Gastrocnemius medialis (tissue), 4 donors: Measurements from ENCODE around the gene RB1. TPM values are rescaled to one million over a fixed set of nuclear protein-coding genes. Genes with fewer than 3 reads are reported as not detected.

ENCODE experiments used
- ATAC-seq, 2 donors: fragments of 150-250 bp; one replicate each; pipeline ENCODE4 v1.9.1; 2016
- DNase-seq, 2 donors: peaks; one replicate each; pipeline ENCODE4 v3.0.0-alpha.2; 2019
- H3K27ac ChIP-seq, 4 donors: fragments of 200-600 bp; sonication (generic); 1 replicate in 1 of 4; 2 replicates in 3 of 4; pipeline ENCODE4 v1.5.1; 2016 to 2018; ENCODE audit warnings: mild to moderate bottlenecking in 2 of 4, moderate library complexity in 1 of 4
- H3K27me3 ChIP-seq, 3 donors: fragments of 200-600 bp; sonication (generic) in 2 of 3; 1 replicate in 1 of 3; 2 replicates in 2 of 3; pipeline versions ENCODE4 v1.5.1 to v1.6.0; 2016 to 2019; ENCODE audit warnings: mild to moderate bottlenecking in 1 of 3, moderate library complexity in 1 of 3
- H3K36me3 ChIP-seq, 2 donors: fragments of 200-600 bp; sonication (generic) in 1 of 2; one replicate each; pipeline ENCODE4 v1.5.1; 2017 to 2018
- H3K4me1 ChIP-seq, 2 donors: fragments of 200-600 bp; sonication (generic) in 1 of 2; one replicate each; pipeline ENCODE4 v1.5.1; 2016 to 2017; ENCODE audit warnings: mild to moderate bottlenecking in 2 of 2
- H3K4me3 ChIP-seq, 4 donors: fragments of 200-600 bp; sonication (generic) in 3 of 4; 1 replicate in 1 of 4; 2 replicates in 3 of 4; pipeline ENCODE4 v1.5.1; 2016 to 2019; ENCODE audit warnings: mild to moderate bottlenecking in 2 of 4
- H3K9me3 ChIP-seq, 3 donors: fragments of 200-600 bp; sonication (generic) in 2 of 3; 1 replicate in 1 of 3; 2 replicates in 2 of 3; pipeline ENCODE4 v1.5.1; 2016 to 2019
- CTCF ChIP-seq, 5 experiments: fragments of 450-650 bp in 3 of 5; fragments of 200-600 bp in 2 of 5; sonication (generic) in 2 of 5; IDR thresholded peaks in 4 of 5; conservative IDR thresholded peaks in 1 of 5; 1 replicate in 4 of 5; 2 replicates in 1 of 5; pipeline ENCODE4 v1.5.1; 2016 to 2019; ENCODE audit warnings: antibody characterized with exemption in 5 of 5, mild to moderate bottlenecking in 3 of 5, moderate library complexity in 3 of 5
- POLR2A ChIP-seq, 2 donors: fragments of 450-650 bp; IDR thresholded peaks; one replicate each; pipeline ENCODE4 v1.6.1; 2017; ENCODE audit warnings: antibody characterized with exemption in 2 of 2, mild to moderate bottlenecking in 2 of 2, moderate library complexity in 2 of 2
- in situ Hi-C, 4 donors: fragments of 200-750 bp; cut with MboI; loops; one replicate each; pipeline versions ENCODE4 v1.15.0 to v1.8.0; 2017; ENCODE audit warnings: low sequenced_read_pairs in 4 of 4
- intact Hi-C: fragments of 100-400 bp; cut with DNase I; formaldehyde crosslinking; loops from one replicate; pipeline ENCODE4 v1.15.1; 2023; ENCODE audit warnings: low total_unique reads
- total RNA-seq, 4 donors: library from RNA; depleted of rRNA; stranded (reverse); fragments of >200 nt; gene quantifications; one replicate each; pipeline versions ENCODE4 v1.1.0 to v1.2.3, GENCODE V29; 2016

RB1 gene
- total RNA-seq, 4 donors from 2014 or later: 29.3 to 45.6 (median 33.2) TPM

- intact Hi-C loops (no loop called here), in situ Hi-C loops (loop anchor here in 1 of 4 donors (25.0 kb wide), 1 partner anchor 392 kb away; no protein-coding TSS in a partner anchor)
- TF ChIP-seq CTCF (IDR thresholded peaks at IDR 0.05 in 4 of 5, conservative IDR thresholded peaks at IDR 0.05 in 1 of 5) (no peak), POLR2A (IDR thresholded peaks at IDR 0.05) (no peak)
- Histone ChIP-seq H3K9me3 (no peaks in the 10 kb centered on the region), H3K4me1 (no peaks in the 10 kb centered on the region), H3K27ac (no peak overlapping the region), H3K36me3 (peaks cover 0 to 22% of the 10 kb centered on the region in 2 donors), H3K4me3 (no peak overlapping the region), H3K27me3 (no peaks in the 10 kb centered on the region)
- ATAC-seq (peak; percentile 33 to 96), DNase-seq (peak in 1 of 2 donors; percentile 18)
These were observed 66.4 kb downstream of the RB1 start for GRCh38 chr13:48369988-48370387.

DNA sequence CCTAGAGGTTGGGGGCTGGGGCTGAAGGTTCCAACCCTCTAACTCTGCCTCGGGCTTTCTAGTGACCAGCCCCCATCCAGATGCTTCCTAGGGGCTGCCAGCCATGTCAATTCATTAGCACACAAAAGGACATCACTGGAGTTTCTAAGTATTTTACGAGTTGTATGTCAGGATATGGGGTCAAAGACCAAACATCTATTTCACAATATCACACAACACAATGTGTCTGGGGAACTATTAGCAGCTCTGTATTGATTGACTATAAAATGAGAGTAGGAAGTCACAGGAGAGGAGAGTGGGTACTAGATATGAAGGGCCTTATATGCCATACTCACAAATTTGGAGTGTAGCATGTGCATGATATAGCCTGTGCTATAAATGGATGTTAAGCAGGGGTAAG is 67.3 kb downstream of the RB1 start:
- ATAC-seq: no peak
- Histone ChIP-seq H3K4me1 (no peaks in the 10 kb centered on the region), H3K9me3 (no peaks in the 10 kb centered on the region), H3K36me3 (peaks cover 0 to 29% of the 10 kb centered on the region in 2 donors), H3K27me3 (no peaks in the 10 kb centered on the region), H3K27ac (peak overlapping the region in 1 of 4 donors; percentile 12), H3K4me3 (no peak overlapping the region)
- in situ Hi-C loops: loop anchor here in 1 of 4 donors (25.0 kb wide), 1 partner anchor 391 kb away; no protein-coding TSS in a partner anchor
- TF ChIP-seq CTCF (IDR thresholded peaks at IDR 0.05 in 4 of 5, conservative IDR thresholded peaks at IDR 0.05 in 1 of 5) (no peak), POLR2A (IDR thresholded peaks at IDR 0.05) (no peak)
- no peak for DNase-seq
- intact Hi-C loops: no loop called here

GRCh38 chr13:48377857-48378256 is 74.3 kb downstream of the RB1 start:
- DNase-seq: no peak
- Histone ChIP-seq H3K4me1 (no peaks in the 10 kb centered on the region), H3K4me3 (no peak overlapping the region), H3K9me3 (no peaks in the 10 kb centered on the region), H3K36me3 (peaks cover 0 to 45% of the 10 kb centered on the region in 2 donors), H3K27me3 (no peaks in the 10 kb centered on the region), H3K27ac (no peak overlapping the region)
- ATAC-seq: no peak
- in situ Hi-C loops (no loop called here), intact Hi-C loops (no loop called here)
- TF ChIP-seq POLR2A (IDR thresholded peaks at IDR 0.05) (no peak), CTCF (IDR thresholded peaks at IDR 0.05 in 4 of 5, conservative IDR thresholded peaks at IDR 0.05 in 1 of 5) (no peak)

GRCh38 chr13:48380581-48380980 is 77.0 kb downstream of the RB1 start:
- in situ Hi-C loops (no loop called here), intact Hi-C loops (no loop called here)
- H3K27ac ChIP-seq: no peak overlapping the region
- DNase-seq: no peak
- H3K27me3 ChIP-seq: no peaks in the 10 kb centered on the region
- no peaks in the 10 kb centered on the region for H3K4me1 ChIP-seq
- no peaks in the 10 kb centered on the region for H3K9me3 ChIP-seq
- H3K36me3 ChIP-seq: peaks cover 0 to 29% of the 10 kb centered on the region in 2 donors
- TF ChIP-seq CTCF (IDR thresholded peaks at IDR 0.05 in 4 of 5, conservative IDR thresholded peaks at IDR 0.05 in 1 of 5): no peak
- TF ChIP-seq POLR2A (IDR thresholded peaks at IDR 0.05): no peak
- H3K4me3 ChIP-seq: no peak overlapping the region
- no peak for ATAC-seq

DNA sequence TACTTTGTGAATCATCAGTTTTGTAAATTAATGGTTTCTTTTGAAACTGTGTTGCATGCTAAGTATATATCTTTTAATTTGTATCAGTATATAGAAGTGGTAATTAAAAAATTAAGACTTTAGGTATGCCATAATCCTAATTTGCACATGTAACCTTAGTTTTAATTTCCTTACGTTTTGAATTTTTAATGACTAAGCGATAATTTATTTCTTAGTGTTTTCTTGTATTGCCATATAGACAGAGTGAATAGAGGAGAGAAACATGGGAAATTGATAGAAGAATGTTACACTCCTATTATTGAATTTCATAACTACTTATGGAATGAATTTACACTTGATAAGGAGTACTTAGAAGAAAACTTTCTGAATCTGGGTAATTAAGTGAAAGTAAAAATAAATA is 79.8 kb downstream of the RB1 start:
- no peaks in the 10 kb centered on the region for H3K9me3 ChIP-seq
- H3K4me1 ChIP-seq: no peaks in the 10 kb centered on the region
- H3K36me3 ChIP-seq: peaks cover 0 to 6% of the 10 kb centered on the region in 2 donors
- intact Hi-C loops: no loop called here
- H3K4me3 ChIP-seq: no peak overlapping the region
- in situ Hi-C loops: no loop called here
- ATAC-seq (no peak), DNase-seq (no peak)
- H3K27me3 ChIP-seq: no peaks in the 10 kb centered on the region
- no peak overlapping the region for H3K27ac ChIP-seq
- TF ChIP-seq CTCF (IDR thresholded peaks at IDR 0.05 in 4 of 5, conservative IDR thresholded peaks at IDR 0.05 in 1 of 5): no peak
- TF ChIP-seq POLR2A (IDR thresholded peaks at IDR 0.05): no peak
